ENCODE data around the gene PRPS1.
"Not testable (repeated sequence)": the region's sequence is repeated elsewhere in the genome, so short reads cannot be mapped to it uniquely, and the experiment has no call there.

The PRPS1 gene

GRCh38 chrX:107630031-107630689 is 1.9 kb downstream of the PRPS1 start:
- no peak for DNase-seq

GRCh38 chrX:107632346-107632745 is 4.0 kb downstream of the PRPS1 start:
- no peak for DNase-seq

- DNase-seq = no peak
Observed at GRCh38 chrX:107646735-107647134, 18.4 kb downstream of the PRPS1 start.

DNA sequence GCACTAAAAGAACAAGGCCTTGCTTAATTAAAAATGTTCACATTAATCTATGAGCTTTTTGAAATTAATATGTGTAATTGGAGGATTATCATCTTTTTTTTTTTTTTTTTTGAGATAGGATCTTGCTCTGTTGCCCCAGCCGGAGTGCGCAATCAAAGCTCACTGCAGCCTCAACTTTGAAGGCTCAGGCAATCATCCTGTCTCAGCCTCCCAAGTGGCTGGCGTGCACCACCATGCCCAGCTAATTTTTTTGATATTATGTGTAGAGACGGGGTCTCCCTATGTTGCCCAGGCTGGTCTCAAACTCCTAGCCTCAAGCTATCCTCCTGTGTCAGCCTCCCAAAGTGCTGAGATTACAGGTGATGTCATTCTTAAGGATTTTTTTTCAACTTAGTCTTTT is 20.0 kb downstream of the PRPS1 start:
- DNase-seq = no peak

DNA sequence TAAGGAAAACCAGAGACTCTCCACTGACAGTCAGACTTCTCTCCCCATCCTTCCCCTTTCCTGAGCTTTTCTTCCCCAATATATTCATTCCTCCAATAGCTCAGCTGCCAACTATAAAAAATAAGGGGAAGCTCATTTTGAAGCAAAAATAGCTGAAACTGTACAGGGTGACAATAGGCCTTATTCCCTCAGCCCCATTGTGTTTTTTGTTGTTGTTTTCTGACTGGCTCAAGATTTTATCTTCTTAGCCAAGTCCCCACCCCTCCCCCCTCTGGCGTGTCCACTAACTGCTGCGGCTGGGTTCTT is 26.2 kb downstream of the PRPS1 start:
- DNase-seq = no peak

DNA sequence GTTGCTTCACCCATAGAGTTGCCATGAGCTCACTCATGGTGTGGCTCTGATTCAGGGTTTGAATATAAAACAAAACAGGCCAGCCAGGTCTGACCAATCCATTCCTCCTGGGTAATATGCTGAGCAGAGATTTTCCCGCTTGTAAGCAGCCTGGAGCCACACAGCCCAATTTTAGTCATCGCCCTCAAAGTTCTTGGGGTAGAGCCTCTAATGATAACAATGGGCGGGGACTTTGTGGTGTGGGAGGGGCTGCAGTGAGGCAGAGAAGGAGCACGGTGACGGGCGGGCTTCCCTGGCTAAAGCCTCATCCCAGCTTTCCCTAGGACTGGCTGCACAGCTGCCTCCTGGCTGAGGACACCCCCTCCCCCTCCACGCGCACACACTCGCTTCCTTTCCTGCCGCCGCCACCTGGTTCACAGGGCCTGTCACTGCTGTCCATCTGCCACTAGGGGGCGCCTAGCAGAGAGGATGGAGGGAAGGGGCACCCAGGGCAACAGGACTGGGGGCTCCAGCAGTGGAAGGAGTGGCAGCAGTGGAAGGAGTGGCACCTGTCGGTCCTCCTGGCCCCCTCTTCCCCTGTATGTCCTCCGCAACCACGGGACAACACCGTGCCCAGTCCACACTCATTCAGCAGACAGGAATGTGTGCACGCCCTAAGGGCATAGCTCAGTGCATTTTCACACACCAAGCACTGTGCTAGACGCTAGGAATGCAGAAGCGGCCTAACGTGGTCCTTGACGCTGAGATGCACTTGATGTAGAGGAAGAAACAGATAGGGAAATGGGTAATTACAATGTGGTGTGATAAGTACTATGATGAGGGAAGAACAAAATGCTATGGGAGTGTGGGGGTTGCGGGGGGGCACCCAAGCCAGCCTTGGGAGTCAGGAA is 26.8 kb downstream of the PRPS1 start:
- peak; percentile 58 for DNase-seq

DNA sequence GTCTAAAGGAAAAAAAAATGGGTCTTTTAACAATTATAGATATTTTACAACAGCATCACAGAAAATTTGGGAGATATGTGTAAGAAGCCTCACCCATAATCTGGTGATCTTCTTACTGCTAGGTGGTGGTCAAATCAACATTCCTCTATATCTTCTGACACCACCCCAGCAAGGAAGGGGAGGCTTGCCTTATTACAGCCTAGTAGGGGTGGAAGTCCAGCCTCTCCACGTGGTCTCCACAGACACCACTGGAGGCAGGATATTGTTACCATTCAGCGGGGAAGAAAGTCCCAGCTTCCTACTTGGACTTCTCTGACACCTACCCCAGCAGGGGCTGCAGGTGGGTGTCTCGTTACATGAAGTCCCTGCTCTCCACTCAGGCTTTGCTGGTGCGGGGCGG is 28.7 kb downstream of the PRPS1 start:
- no peak for DNase-seq

- DNase-seq = no peak
Observed at GRCh38 chrX:107658660-107659059, 30.4 kb downstream of the PRPS1 start.

DNA sequence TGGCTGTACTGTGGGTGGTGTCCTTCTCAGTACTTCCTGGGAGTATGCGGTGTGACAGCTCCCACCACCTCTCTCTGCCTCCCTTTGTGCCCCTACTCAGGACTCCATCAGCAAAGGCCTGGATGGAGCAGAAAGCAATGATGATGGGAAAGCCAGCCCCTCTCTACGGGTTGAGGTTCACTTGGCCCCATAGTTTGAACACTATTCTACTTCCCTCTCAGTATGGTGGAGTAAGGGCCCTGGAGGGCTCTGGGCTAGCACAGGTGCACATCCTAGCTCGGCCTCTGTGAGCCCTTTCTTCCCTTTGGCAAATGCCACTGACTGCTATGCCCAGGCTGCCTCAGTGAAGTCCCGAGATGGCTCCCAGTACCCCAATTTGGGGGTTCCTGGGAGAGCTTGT is 31.0 kb downstream of the PRPS1 start:
- DNase-seq = no peak

GRCh38 chrX:107659768-107660167 is 31.5 kb downstream of the PRPS1 start:
- DNase-seq = no peak

GRCh38 chrX:107662145-107662544 is 33.8 kb downstream of the PRPS1 start:
- DNase-seq = no peak

DNA sequence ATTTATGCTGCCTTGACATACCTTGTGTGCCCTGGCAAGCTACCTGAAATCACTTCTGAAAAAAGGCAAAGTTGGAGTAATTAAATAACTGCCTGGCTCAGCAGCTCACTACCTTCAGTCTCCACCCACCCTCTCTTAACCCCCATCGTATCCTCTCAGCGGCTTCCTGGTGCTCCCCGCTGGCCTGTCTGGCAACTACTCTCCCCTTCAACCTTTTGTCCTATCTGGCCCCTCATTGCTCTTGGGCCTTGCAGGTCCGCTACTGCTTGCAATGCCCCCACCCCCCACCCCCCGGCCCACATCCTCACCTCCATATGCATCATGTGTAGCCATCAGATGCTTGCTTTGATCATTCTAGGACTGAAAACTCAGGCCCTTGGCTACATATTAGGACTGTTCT is 34.5 kb downstream of the PRPS1 start:
- DNase-seq = no peak

DNA sequence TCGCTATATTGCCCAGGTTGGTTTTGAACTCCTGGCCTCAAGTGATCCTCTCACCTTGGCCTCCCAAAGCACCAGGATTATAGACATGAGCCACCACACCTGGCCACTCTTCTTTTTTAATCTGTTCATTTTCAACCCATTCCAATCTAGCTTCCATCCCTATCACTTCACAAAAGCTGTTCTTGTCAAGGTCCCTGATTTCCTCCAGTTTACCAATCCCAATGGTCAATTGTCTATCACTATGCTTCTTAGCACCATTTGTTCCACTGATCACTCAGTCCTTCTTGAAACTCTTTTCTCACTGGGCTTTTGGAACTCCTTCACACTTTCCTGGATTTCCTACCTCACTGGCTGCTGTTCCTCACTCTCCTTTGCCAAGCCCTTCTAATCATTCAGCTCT is 38.6 kb downstream of the PRPS1 start:
- no peak for DNase-seq

DNA sequence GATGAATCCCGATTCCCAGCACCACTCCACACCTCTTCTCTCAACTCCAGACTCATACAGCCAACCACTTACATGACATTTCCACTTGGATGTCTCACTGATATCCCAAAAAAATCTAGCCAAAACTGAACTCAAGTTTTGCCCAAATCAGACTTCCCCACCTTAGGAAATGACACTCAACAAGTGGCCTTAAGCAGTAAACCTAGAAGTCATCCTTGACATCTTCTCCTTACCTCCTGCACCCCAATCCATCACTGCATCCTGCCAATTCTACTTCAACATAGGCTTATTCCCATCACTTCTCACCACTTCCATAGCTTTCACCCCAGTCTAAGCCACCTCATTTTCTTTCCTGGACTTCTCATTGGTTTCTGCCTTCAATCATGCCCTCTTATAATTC is 39.1 kb downstream of the PRPS1 start:
- DNase-seq = no peak

GRCh38 chrX:107668710-107669109 is 40.4 kb downstream of the PRPS1 start:
- not testable (repeated sequence) for DNase-seq

- DNase-seq = no peak
Observed at GRCh38 chrX:107669261-107669660, 41.0 kb downstream of the PRPS1 start.

- no peak for DNase-seq
Observed at GRCh38 chrX:107669885-107670628, 41.7 kb downstream of the PRPS1 start.

- DNase-seq = not testable (repeated sequence)
Observed at GRCh38 chrX:107671256-107671655, 42.9 kb downstream of the PRPS1 start.

GRCh38 chrX:107672955-107673378 is 44.7 kb downstream of the PRPS1 start:
- DNase-seq = peak; percentile 40

DNA sequence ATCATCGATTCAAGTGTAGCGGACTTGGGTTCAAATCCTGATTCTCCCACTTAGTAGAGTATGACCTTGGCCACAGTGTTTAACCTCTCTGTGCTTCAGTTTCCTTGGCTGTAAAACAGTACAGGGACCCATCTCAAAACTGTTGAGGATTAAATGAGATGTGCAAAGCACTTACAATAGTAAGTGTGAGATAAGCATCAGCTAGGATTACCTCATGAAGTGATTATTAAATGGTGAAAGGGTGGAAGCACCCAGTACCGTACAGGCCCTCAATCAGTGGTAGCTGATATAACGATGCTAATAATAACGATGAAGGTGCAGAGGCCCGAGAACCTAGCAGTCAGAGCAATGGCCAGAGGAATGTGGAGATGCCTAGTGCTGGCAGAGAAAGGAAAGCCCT is 45.1 kb downstream of the PRPS1 start:
- DNase-seq = no peak

DNA sequence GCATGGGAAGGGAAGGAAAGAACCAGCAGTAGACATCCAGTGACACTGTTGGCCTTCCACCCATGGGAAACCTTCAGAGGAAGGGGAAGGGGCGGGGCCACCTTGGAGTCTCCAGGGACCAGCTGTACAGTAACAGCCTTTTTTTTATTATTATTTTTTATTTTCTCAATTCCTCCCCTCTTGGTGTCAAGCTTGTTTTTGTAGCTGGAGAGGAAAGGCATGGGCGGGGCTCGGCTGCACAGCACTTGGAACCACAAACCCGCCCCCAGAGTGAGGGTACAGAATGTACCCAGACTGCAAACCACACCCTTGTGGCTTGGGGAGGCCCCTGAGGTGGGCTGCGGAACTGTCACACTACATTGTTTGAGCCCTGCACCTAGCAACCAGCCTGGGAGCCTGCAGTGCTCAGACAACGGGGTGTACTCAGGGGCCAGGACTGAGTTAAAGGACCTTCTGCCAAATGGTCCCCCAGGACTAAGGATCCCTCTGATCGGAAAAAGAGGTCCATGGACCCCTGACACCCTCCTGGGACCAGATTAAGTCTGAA is 45.7 kb downstream of the PRPS1 start:
- no peak for DNase-seq

- no peak for DNase-seq
Observed at GRCh38 chrX:107674480-107675364, 46.4 kb downstream of the PRPS1 start.

DNA sequence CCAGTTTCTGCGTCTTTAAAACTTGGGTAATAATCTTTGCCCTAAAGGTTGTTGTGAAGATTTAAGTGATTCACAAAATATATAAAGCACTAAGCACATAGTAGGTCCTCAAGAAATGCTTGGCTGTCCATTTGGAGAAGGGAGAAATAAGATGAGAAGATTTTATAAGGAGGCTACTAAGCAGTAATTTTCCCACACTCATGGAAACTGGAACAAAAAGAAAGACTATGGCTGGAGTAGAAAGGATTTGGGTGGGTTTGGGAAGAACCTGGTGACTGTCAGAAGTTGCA is 47.0 kb downstream of the PRPS1 start:
- no peak for DNase-seq
